ENCODE measurements around the gene ARTN.
A peak's percentile ranks its signal among the peaks of the same experiment; 100 is the strongest.

ARTN gene

DNA sequence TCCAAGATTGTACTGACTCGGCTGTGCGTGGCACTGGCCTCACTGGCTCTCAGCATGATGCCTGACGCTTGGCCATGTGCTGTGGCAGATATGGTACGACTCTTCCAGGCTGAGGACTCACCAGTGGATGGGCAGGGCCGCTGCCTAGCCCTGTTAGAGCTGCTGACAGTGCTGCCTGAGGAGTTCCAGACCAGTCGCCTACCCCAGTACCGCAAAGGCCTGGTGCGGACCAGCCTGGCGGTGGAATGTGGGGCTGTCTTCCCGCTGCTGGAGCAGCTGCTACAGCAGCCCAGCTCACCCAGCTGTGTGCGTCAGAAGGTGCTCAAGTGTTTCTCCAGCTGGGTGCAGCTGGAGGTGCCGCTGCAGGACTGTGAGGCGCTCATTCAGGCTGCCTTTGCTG, 16.1 kb downstream of the ARTN start:
- DNase-seq = no peak

DNA sequence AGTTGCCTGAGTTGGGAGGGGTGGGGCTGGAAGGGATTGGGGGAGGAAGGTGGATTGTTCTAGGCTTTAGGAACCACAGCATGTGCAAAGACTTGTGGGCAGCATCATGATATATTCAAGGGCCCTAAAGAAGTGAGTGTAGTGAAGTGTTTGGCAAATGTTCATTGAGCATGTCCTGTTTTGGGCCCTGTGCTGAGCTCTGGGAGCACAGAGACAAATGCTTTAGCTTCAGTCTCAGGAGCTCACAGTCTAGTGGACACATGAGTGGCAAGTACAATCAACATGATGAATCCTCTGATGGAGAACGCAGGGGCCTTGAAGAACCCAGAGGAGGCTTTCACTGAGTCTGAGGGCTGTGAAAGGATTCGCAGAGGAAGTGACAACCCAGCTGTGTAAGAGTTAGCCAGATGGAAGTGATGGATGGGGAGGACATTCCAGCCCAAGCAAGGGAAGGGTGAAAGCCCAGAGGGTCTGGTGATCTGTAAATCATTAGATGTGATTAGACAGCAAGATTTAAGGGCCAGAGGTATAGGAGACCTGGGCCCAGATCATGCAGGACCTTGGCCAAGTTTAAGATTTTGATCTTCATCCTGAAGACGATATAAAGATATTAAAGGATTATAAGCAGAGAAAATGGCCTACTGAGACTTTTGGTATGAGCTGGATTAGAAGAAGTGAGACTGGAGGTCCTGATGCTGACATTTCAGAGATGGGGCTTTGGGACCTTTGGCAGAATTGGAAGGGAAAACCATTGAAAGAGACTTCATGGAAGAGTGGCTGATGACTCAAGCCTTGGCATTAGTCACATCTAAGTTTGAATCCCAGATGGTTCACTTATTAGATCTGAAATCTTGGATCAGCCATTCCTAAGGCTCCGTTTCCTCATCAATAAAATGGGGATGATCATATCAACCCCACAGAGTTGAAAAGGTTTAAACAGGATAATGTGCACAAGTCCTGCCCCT, 17.7 kb downstream of the ARTN start:
- DNase-seq = no peak

DNA sequence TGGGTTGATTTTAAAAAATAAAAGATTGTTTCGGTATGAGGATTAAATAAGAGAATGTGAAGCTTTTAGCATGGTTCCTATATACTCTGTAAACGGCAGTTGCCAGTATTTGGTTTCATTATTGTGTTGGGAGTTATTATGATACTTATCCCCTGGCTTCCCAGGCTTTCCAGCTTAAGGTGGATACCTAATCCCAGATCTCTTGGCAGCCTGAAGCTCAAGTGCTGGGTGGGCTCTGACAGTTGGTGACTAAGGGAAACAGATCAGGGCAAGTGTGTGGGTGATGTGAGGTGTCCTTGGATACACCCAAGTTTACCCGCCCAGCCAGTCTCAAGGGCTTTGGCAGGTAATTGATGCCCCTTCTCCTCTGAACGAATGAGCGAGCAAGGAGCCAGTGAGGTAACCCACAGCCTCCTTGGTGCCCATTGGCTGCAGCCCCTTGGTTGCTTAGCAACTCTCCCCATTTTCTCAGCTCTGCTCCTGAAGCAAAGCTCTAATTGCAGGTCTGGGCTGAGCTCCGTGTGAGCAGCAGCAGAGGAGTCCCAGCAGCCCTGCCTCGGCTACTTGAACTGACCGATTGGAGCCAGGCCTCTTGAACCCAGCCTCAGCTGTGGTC, 19.2 kb downstream of the ARTN start:
- DNase-seq = peak; percentile 64

DNA sequence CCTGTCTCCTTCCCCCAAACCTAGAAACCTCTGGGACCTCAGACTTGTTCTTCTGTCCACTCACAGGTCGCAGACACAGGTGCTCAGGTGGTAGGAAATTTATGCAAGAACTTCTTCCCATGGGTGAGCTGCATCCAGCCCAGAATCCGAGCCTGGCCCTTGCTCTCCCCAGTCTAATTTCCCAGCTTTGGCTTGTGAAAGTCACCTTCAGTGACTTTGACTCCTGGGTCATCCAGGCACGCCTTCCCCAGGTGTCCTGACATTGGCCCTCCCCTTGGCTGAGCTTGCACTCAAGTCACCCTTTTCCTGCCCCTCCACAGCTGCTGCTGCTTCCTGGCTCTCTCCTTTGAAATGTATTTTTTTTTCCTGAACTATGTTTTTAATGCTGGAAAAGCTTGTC, 19.8 kb downstream of the ARTN start:
- no peak for DNase-seq

DNA sequence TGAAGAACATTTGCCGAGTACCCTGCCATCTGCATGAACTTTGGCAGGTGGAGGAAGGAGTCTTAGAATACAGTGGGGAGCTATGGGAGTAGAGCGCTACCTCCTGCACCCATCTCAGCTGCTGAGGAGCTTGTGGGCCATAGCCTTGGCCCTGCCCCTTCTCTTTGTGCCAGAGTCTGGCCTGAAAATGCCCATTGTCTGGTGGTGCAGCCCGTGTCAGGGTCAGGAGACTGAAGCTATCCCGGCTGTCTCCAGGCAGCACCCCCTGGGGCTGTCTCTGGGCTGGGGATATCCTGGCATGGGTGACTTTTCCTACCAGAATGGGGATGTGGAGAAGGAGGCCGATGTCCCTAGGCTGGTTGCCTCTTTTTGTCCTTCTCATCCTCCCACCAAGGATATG, 20.4 kb downstream of the ARTN start:
- DNase-seq = no peak

DNA sequence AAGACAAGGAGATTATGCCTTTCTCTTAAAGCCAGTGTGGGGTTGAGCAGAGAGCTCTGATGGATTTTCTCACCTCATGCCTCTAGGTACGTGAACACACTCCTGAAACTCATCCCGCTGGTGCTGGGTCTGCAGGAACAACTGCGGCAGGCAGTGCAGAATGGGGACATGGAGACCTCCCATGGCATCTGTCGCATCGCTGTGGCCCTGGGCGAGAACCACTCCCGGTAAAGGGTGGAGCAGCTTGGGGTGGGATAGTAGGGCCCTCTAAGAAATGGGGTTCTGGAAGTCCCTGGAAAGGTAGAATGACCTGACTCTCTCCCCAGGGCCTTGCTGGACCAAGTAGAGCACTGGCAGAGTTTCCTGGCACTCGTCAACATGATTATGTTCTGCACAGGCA, 22.6 kb downstream of the ARTN start:
- DNase-seq = no peak

DNA sequence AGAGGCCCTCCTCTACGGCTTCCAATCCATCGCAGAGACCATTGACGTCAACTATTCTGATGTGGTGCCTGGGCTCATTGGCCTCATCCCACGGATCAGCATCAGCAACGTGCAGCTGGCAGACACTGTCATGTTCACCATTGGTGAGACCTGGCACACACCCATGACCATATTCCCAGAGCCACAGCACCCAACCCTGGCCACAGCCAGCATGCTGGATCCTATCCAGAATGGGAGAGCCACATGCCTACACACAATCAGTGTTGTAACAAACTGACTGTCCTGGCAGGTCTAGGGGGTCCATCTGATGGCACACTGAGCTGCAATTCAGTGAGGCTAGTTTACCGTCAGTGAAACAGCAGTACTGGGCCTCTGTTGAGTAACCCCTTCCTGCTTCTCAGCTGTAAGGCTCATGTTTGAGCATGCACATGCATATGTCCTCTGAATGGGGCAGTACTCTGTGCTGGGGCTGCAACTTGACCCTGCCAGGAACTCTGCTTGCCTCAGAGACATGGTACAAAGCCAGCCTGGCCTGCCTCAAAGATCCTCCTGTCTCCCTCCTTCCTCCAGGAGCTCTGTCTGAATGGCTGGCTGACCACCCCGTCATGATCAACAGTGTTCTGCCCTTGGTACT, 23.9 kb downstream of the ARTN start:
- DNase-seq = no peak

DNA sequence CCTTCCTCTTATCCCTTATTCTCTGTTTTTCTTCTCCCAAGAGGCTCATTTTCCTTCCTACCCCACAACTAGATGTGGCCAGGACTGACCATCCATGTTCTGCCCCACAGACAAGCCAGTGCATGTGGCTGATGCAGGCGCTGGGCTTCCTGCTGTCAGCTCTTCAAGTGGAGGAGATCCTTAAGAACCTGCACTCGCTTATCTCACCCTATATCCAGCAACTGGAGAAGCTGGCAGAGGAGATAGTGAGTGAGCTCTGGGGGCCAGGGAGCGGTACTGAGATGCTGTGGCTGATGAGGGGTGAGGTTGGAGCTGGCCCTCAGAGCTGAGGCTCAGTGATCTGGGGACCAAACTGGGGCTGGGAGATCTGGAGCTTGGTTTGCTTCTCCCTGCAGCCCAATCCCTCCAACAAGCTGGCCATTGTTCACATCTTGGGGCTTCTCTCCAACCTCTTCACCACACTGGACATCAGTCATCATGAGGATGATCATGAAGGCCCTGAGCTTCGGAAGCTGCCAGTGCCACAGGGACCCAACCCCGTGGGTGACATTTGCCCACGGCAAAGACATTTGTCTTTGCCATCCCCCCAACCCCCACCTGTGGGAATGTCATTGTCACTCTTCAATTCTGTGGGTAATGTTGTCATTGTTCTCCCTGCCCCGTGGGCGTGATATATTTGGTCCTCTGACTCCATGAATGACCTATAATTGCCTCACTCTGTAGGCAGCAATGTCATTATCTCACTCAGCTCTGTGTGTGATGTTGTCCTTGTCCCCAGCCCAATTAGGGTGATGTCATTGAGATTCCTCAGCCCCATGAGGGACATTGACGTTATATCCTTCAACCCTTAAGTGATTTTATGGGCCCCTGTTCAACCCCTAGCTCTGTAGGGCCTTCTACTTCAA, 25.0 kb downstream of the ARTN start:
- no peak for DNase-seq

DNA sequence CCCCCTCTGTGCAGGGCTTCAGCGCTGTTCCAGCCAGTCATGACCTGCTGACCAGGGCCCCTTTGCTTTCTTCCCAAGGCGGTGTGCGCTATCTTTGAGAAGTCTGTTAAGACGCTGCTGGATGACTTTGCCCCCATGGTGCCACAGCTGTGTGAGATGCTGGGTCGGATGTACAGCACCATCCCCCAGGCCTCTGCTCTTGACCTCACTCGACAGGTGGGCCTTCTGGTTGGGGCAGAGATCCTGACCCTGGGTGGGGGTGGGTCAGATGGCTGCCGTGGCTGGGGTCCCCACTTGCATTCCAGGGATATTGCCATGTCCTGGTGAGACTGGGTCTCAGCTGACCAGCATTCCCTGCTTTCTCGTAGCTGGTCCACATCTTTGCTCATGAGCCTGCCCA, 27.2 kb downstream of the ARTN start:
- no peak for DNase-seq

DNA sequence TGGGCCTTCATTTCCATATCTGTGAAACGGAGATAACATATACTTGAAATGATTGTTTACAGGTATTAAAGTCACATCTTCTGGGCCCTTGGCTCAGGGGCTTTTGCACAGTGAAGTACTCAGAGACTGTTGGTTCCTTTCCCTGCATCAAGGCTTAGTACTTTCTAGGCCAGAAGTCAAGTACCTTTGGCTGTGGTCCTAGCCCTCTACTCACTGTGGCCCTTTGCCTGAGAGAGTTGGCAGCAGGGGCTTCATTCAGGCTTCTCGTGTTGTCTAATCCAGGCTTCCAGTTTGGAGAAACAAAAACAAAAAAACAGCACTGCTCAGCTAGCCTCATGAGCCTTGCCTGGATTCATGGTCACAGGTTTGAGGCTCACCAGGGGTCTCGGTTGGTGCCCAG, 28.1 kb downstream of the ARTN start:
- no peak for DNase-seq

DNA sequence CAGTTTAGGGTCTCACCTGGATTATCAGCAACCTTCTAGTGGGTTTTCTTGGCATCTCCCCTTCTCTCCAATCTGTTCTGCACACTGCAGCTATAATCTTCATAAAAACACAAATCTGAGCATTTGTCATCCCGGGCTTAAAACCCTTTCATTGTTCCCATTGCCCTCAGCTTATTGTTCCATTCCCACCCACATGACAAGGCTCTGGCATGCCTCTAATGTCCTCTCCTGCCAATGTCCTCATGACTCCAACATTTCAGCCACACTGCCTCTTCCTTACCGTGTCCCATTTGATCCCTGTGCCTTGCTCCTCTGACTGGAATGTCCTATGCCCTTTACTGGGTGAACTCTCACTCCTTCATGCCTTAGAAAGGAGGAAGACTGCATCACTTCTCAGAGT, 28.7 kb downstream of the ARTN start:
- DNase-seq = no peak

DNA sequence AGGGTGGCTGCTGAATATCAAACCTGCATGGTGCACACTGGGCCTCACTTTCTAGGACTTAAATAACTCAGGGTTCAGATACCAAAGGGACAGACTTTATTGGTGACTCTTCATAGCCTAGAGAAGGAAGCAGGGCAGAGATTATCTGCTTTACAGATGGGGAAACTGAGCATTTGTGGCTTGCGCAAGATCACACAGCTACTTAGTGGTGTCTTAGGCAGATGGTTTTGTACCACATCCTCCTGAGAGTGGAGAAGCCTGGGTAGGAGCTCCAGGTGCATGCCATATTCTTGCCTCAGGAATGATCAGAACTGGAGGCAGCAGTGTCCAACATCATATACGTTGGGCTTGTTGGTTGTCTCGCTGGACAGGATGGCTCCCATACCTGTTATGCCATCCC, 29.4 kb downstream of the ARTN start:
- DNase-seq = no peak

DNA sequence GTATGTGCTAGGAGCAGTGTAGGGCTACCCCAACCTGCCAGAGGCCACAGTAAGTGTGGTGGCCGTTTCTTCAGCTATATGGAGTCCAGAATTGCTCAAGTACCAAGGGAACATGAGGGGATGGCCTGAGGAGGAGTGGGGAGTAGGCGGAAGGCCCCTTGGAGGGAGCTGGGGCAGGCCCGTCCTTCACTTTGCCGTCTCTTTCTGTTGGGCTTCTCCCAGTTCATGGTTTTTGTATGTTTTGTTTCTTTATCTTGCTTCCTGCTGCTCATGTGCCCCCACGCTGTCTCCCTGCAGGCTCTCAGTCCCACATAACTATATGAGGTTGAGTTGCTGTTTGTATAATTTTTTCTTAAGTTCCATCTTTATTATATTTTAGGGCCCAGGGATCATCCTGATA, 30.3 kb downstream of the ARTN start:
- no peak for DNase-seq

DNA sequence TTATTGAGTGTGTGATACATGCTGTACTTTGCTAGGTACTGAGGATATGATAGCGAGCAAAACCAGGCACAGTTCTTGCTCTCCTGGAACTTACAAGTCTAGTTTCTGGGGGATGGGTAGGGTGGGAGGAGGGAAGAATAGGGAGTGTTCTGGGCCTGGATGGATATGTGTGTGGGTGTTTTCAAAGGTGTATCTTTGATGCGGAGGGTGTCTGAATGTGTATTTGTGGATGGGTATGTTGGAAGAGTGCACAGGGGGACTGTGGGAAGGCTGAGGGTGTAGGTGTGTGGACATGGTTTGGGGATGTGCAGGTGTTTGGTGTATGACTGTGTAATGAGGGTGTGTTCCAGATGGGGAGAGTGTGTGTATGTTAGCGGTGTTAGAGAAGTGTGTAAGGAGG, 31.7 kb downstream of the ARTN start:
- DNase-seq = no peak

DNA sequence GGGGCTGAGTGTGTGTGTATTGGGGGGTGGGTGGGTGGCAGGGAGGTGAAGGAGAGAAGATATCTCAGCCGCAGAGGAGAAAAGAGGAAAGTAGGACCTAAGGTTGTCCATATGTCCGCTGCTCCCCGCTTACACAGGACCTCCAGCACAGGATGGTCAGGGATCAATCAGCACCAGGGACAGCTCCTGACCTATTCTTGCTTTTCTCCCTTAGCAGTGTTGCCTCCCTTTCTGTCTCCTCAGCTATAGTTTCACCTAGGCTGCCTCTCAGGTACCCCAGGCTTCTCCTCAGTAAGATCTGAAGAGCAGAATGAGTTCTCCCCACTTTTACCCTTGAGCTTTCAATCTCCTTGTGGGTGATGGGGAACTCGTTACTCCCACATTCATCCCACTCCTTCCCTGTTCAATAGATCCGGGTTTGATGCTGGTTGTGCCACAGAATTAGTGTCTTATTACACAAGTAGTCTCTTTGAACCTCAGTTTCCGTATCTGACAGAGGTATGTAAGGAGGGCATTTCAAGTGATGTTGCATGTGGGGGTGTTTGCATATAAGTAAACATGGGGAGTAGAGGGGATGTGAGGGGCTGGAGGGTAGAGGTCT, 34.8 kb downstream of the ARTN start:
- DNase-seq = no peak

DNA sequence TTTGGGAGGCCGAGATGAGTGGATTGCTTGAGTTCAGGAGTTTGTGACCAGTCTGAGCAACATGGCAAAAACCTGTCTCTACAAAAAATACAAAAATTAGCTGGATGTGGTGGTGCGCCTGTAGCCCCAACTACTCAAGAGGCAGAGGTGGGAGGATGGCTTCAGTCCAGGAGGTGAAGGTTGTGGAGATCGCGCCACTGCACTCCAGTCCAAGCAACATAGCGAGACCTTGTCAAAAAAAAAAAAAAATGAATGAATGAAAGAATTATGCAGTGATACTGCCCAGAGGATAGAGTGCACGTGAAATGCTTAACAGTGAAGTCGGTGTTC, 35.8 kb downstream of the ARTN start:
- DNase-seq = no peak

DNA sequence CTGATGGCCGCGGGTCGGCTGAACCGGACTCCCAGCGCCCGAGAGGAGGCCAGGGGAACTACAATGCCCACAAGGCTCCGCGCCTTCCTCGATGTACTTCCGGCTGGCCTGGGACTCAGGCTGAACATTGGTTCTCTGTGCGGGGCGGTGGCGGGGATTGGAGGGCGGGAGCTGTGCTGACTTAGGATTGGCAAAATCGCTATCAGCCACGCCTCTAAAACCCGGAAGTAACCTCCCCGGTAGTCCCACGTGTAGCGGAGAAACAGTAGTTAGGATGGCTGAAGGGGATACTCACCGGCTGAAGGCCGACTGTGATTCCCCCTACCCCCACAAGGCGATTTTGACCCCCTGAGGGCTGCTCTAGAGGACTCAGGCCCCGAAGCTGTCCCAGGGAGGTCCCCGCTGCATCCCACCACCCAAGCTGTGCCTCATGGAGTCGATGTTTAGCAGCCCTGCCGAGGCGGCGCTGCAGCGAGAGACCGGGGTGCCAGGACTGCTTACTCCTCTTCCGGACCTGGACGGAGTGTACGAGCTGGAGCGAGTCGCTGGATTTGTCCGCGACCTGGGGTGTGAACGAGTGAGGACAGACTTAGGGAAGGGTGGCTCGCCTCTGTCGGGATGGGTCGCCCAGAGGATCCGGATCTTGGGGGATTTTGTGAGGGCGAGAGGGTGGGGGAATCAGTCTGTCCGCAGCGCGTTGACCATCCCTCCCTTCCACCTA, 36.3 kb downstream of the ARTN start, which contains the start of gene DPH2:
TSS of gene DPH2 (plus strand) at position 265 of the 721 bp plus-strand sequence. CDS start at position 431, 166 bp downstream.
- peak; percentile 98 for DNase-seq

DNA sequence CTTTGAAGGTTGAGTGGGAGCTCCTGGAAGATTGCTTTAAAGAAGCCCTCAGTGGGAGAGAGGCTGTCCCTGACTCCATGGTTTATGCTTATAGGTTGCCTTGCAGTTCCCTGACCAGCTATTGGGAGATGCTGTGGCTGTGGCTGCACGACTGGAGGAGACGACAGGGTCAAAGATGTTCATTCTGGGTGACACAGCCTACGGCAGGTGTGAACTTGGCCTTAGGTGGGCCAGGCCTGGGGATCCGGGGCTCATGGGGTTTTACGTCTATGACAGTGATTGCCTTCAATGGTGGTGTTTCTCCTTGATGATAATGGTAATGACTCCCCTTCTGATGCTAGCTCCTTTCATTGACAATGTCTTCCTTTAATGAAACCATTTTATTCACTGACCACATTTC, 36.9 kb downstream of the ARTN start:
- DNase-seq = no peak

DNA sequence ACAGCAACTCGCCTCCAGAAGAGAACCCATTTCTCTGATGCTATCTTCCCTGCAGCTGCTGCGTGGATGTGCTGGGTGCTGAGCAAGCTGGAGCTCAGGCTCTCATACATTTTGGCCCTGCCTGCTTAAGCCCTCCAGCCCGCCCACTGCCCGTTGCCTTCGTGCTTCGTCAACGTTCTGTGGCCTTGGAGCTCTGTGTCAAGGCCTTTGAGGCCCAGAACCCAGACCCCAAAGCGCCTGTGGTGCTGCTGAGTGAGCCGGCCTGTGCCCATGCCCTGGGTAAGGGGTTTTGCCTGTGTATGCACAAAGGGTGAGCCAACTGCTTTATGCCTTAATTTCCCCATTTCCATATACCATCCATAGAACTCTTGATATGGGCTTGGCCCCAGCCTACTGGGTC, 37.3 kb downstream of the ARTN start:
- no peak for DNase-seq

DNA sequence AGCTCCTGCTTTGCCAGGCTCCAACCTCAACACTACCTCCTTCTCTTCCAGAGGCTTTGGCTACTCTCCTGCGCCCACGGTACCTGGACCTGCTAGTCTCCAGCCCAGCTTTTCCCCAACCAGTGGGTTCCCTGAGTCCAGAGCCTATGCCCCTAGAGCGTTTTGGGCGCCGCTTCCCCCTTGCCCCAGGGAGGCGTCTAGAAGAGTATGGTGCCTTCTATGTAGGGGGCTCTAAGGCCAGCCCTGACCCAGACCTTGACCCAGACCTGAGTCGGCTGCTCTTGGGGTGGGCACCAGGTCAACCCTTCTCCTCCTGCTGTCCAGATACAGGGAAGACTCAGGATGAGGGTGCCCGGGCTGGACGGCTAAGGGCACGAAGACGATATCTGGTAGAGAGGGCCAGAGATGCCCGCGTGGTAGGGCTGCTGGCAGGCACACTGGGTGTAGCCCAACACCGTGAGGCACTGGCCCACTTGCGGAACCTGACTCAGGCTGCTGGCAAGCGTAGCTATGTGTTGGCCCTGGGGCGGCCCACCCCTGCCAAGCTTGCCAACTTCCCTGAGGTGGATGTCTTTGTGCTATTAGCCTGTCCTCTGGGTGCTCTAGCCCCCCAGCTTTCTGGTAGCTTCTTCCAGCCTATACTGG, 37.9 kb downstream of the ARTN start:
- no peak for DNase-seq

DNA sequence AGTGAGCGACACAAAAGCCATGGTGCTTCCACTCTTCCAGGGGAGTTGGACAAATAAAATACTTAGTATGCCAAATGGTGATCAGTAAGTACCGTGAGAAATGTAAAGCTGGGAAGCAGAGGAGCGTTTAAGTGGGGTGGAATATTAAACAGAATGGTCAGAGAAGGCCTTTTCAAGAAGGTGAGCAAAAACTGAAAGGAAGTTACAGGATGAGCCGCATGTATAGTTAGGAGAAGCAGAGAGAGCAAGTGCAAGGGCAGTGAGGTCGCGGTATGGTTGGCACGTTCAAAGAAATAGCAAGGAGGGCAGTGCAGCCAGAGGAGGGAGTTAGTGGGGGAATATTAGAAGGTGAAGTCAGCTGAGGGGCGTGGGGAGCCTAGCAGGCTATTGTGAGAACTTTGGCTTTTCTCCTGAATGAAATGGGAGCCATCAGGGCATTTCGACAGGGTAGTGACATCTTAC, 40.4 kb downstream of the ARTN start:
- DNase-seq = no peak
